ENCODE data around the gene SAMD5. TPM values are rescaled to one million over a fixed set of nuclear protein-coding genes. Genes with fewer than 3 reads are reported as not detected.

The SAMD5 gene
- polyA plus RNA-seq, 2 of the 4 experiments (the other 2 are of a cell fraction) = 0.79 to 2.0 TPM

- ChIA-PET CTCF (no interaction called here), POLR2A (no interaction called here)
- TF ChIP-seq MYC (IDR thresholded peaks at IDR 0.05; ENCODE audit: borderline replicate concordance, low read length) (no peak), SMC3 (IDR thresholded peaks at IDR 0.05) (no peak)
- H3K27ac ChIP-seq = no peak overlapping the region
- no peak for ATAC-seq
- no peaks in the 10 kb centered on the region for H3K4me1 ChIP-seq
- no peak for DNase-seq (ENCODE audit: low read depth in 1 of 2, low spot score in 1 of 2)
- no peak overlapping the region for H3K4me2 ChIP-seq
- no peak for FAIRE-seq
- no peak overlapping the region for H3K4me3 ChIP-seq
- 62% methylated on average over 2 of the region's 2 CpGs for WGBS (ENCODE audit: missing lambda C conversion rate)
- no peaks in the 10 kb centered on the region for H3K9me3 ChIP-seq
These were observed 69.7 kb downstream of the SAMD5 start for GRCh38 chr6:147578159-147578558.

GRCh38 chr6:147578883-147579282, 70.4 kb downstream of the SAMD5 start:
- DNase-seq (ENCODE audit: low read depth in 1 of 2, low spot score in 1 of 2) = no peak
- Histone ChIP-seq H3K4me1 (no peaks in the 10 kb centered on the region), H3K9me3 (no peaks in the 10 kb centered on the region), H3K4me3 (no peak overlapping the region), H3K27ac (no peak overlapping the region), H3K4me2 (no peak overlapping the region)
- no peak for FAIRE-seq
- ChIA-PET CTCF (no interaction called here), POLR2A (no interaction called here)
- no peak for ATAC-seq
- no peak for TF ChIP-seq RFX5 (IDR thresholded peaks at IDR 0.05)
- no peak for TF ChIP-seq BCL3 (IDR thresholded peaks at IDR 0.05)
- no peak for TF ChIP-seq POLR2AphosphoS2 (conservative IDR thresholded peaks at IDR 0.05; ENCODE audit: low read length)
- no peak for TF ChIP-seq FOSB (CRISPR knock-in tag; IDR thresholded peaks at IDR 0.05)
- no peak for TF ChIP-seq RCOR1 (IDR thresholded peaks at IDR 0.05; ENCODE audit: low read depth, low read length)
- no peak for TF ChIP-seq CBX8 (IDR thresholded peaks at IDR 0.05)
- TF ChIP-seq HEYL (CRISPR knock-in tag; IDR thresholded peaks at IDR 0.05) = no peak
- no peak for TF ChIP-seq ATOH8 (CRISPR knock-in tag; IDR thresholded peaks at IDR 0.05; ENCODE audit: low read depth)
- TF ChIP-seq POLR2A (IDR thresholded peaks at IDR 0.05; ENCODE audit: low read length) = no peak
- TF ChIP-seq PHF8 (IDR thresholded peaks at IDR 0.05; ENCODE audit: borderline replicate concordance, low read depth) = no peak
- no peak for TF ChIP-seq FOSL2 (IDR thresholded peaks at IDR 0.05)
- TF ChIP-seq FOSL2 (CRISPR knock-in tag; IDR thresholded peaks at IDR 0.05) = no peak
- TF ChIP-seq BHLHE40 (IDR thresholded peaks at IDR 0.05; ENCODE audit: low read depth, low read length) = no peak
- no peak for TF ChIP-seq RARB (CRISPR knock-in tag; IDR thresholded peaks at IDR 0.05)
- no peak for TF ChIP-seq NR3C1 (IDR thresholded peaks at IDR 0.05)
- TF ChIP-seq FOXS1 (CRISPR knock-in tag; IDR thresholded peaks at IDR 0.05) = no peak
- no peak for TF ChIP-seq GATA3 (IDR thresholded peaks at IDR 0.05; ENCODE audit: borderline replicate concordance)
- TF ChIP-seq NPAS2 (CRISPR knock-in tag; IDR thresholded peaks at IDR 0.05; ENCODE audit: borderline replicate concordance) = no peak
- no peak for TF ChIP-seq ZSCAN20 (CRISPR knock-in tag; IDR thresholded peaks at IDR 0.05)
- no peak for TF ChIP-seq REST (IDR thresholded peaks at IDR 0.05)
- WGBS (ENCODE audit: missing lambda C conversion rate) = 50% methylated on average over 2 of the region's 2 CpGs

- POLR2A ChIA-PET = no interaction called here
- H3K4me3 ChIP-seq = no peak overlapping the region
- no peaks in the 10 kb centered on the region for H3K9me3 ChIP-seq
- TF ChIP-seq ZC3H11A (IDR thresholded peaks at IDR 0.05) (no peak), KDM1A (IDR thresholded peaks at IDR 0.05; ENCODE audit: low read depth) (no peak), GATA3 (IDR thresholded peaks at IDR 0.05; ENCODE audit: borderline replicate concordance) (no peak), CHD2 (IDR thresholded peaks at IDR 0.05; ENCODE audit: low read length, partially characterized antibody) (no peak), PHF8 (IDR thresholded peaks at IDR 0.05; ENCODE audit: borderline replicate concordance, low read depth) (no peak), NR3C1 (IDR thresholded peaks at IDR 0.05) (no peak), E2F6 (IDR thresholded peaks at IDR 0.05; ENCODE audit: borderline replicate concordance, low read depth) (no peak)
- WGBS (ENCODE audit: missing lambda C conversion rate) = 38% methylated on average over 3 of the region's 3 CpGs
- ATAC-seq (no peak), DNase-seq (ENCODE audit: low read depth in 1 of 2, low spot score in 1 of 2) (no peak), FAIRE-seq (no peak)
- H3K4me2 ChIP-seq = no peak overlapping the region
- CTCF ChIA-PET = no interaction called here
- no peak overlapping the region for H3K27ac ChIP-seq
- no peaks in the 10 kb centered on the region for H3K4me1 ChIP-seq
These were observed 71.2 kb downstream of the SAMD5 start for GRCh38 chr6:147579667-147580066.
